HL-60/S4 (cell line): Measurements from ENCODE around the gene MON1A.

Experiments
- in situ Hi-C: fragments of 300-500 bp; cut with MboI; formaldehyde crosslinking; loops from 2 replicates; pipeline ENCODE4 v1.14.3; 2022; ENCODE audit warnings: low sequenced_read_pairs

The MON1A gene

GRCh38 chr3:49859576-49860305, 69.9 kb downstream of the MON1A start:
- in situ Hi-C loops: no loop called here
